HG03108 (cell line): ENCODE data around the gene ECM2.

Source experiments
- ATAC-seq: cut with Tn5 transposase; IDR thresholded peaks from one replicate; pipeline ENCODE4 v1.9.1; 2021; ENCODE audit warnings: moderate library complexity; ENCODE audit not compliant: unreplicated experiment

Gene ECM2

DNA sequence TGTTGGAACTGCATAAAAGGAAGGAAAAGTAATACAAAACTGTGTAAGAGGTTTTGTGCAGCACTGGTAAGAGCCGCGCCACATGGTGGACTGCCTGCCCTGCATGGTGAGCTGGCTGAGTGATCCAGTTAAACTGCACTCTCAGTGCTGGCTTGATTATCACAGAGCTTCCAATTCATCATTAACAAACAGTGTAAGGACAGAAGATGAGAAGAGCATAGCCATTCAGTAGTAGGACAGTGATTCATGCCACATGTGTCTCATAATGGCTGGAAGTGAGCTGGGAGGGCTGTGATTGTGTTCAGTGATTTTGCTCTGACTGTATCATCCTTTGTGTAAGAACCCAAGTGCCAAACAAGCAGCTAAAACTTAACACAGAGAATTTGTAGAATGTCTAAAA is 67.6 kb downstream of the ECM2 start:
- no peak for ATAC-seq

DNA sequence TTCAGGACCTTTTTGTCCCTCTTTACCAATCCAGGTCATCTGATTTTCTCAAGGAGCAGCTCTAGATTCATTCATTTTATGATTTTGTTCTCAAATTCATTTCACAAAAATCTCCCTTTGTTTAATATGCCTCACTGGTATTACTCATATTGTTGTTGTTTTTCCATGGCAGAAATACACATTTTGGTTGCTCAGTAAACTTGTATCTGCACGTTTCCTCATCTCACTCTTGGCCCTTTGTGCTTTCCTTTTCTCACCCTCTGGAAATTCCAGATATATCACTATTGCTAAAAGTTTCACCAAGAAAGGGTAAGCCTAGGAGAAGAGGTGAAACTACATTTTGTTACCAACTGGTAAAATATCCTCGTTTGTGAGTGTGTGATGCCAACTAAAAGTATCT is 68.3 kb downstream of the ECM2 start:
- ATAC-seq = no peak

DNA sequence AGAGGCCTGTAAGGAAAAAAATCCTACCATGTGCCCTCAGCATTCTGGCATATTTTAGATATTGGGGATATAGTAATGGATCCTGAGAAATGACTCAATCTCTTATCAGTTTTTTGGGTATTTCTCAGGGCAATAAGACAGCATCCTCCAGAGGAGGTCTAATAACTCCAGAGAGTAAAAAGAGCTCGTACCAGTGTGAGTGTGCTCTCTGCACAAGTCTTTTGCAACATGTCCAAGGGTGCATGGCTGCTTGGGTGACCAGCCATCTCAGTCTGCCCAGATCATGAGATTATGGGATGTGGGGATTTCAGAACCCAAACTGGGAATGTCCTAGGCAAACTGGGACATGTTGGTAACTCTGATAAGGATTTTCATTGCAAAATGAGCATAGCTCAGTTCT is 68.7 kb downstream of the ECM2 start:
- ATAC-seq = no peak

DNA sequence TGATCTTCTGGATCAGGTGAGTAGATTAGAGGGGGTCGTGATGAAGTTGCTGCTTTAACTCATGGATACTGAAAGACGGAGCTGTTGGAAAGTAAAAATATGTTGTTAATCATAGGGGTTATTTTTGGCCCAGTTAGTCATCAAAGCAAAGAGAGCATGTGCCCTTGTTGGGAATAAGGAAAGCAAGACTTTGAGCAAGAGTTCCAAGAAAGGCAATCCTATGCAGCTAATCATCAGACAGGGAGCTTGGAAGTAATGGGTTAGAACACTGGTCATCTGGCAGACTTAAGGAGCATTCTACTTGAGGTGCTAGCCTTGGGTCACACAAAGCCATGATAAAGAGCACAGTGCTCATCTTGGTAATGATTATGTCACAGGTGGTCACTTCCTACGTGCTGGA is 71.8 kb downstream of the ECM2 start:
- no peak for ATAC-seq

DNA sequence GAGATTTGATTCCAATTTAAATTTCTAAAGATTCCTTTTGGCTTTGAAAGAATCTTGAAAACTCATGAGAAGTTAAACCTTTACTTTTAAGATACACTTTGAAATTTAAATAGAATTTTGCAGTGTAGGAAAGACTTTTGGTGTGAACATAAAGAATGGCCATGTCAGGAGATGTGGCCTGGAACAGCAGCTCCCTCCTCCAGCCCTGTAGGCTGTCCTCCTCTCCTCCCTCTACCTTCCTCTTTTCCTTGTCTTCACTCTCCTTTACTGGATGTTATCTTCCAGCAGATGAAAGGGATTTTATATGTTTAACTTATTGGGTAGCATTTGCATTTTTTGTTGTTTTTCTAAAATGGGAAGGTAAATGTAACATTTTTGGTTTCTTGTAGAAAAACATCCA is 72.4 kb downstream of the ECM2 start:
- no peak for ATAC-seq

DNA sequence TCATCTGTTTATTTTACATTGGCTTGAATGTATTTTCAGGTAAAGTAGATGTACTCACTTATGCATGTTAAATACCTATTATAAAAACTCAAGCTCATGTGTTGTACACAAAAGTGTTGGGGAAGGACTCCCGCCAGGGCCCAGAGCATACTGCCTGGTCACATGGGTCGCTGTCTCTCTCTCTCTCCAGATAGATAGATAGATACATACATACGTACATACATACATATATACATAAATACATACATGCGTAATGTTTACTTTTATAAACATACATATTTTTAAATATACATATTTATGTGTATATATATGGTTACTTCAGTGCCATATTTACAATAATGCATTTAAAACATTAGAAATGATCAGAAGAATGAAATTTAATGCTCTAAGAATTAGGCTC is 78.2 kb downstream of the ECM2 start:
- no peak for ATAC-seq

DNA sequence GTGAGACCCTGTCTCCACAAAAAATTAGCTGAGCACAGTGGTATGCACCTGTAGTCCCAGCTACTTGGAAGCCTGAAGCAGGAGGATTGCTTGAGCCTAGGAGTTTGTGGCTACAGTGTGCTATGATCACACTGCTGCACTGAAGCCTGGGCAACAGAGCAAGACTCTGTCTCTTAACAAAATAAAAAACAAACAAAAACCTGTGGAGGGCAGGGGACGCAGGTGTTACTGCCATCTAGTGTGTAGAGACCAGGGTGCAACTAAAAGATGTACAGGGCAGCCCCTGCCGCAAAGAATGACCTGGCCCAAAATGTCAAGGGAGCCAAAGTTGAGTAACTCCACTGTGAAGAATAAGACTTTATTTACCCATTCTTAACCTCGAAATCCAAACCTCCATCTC is 80.6 kb downstream of the ECM2 start:
- no peak for ATAC-seq

DNA sequence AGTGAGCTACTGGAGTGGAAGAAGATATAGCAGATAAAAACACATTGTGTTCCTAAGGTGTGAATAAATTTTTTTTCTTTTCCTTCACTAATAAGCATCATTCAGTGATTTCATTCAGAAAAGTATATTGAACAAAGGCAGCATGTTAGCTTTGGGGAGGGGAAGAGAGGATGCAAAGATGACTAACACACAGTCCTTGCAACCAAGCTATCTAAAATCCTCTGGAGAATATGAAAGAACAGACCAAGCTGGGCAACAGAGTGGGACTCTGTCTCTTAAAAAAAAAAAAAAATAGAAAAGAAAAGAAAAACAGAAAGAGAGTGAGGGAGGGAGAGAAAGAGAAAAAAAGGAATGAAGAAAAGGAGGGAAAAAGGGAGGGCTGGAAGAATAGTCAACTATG is 89.3 kb downstream of the ECM2 start:
- no peak for ATAC-seq
